HUES64 (cell line): ENCODE measurements around the gene C11orf97. TPM values are rescaled to one million over a fixed set of nuclear protein-coding genes. Genes with fewer than 3 reads are reported as not detected.

Experiments
- H3K27ac ChIP-seq: 2 replicates; pipeline ENCODE4 v1.7.0; 2013; ENCODE audit warnings: low read depth, low read length, inconsistent platforms
- H3K27me3 ChIP-seq: 2 replicates; pipeline ENCODE4 v1.6.1; 2013; ENCODE audit warnings: mild to moderate bottlenecking, low read length; ENCODE audit not compliant: insufficient read depth
- H3K36me3 ChIP-seq: 2 replicates; pipeline ENCODE4 v1.6.1; 2013; ENCODE audit warnings: mild to moderate bottlenecking, low read length; ENCODE audit not compliant: insufficient read depth
- H3K4me1 ChIP-seq: 2 replicates; pipeline ENCODE4 v1.6.1; 2013; ENCODE audit warnings: mild to moderate bottlenecking, low read length, moderate library complexity; ENCODE audit not compliant: insufficient read depth
- H3K4me3 ChIP-seq: 2 replicates; pipeline ENCODE4 v1.5.1; 2013; ENCODE audit warnings: mild to moderate bottlenecking, low read length, moderate library complexity
- H3K9ac ChIP-seq: 2 replicates; pipeline ENCODE4 v1.6.1; 2013; ENCODE audit warnings: mild to moderate bottlenecking, low read depth, low read length
- H3K9me3 ChIP-seq: 2 replicates; pipeline ENCODE4 v1.6.1; 2013; ENCODE audit warnings: low read depth, low read length; ENCODE audit not compliant: insufficient read depth
- WGBS: fragments of 150-250, 120-280 bp; methylation state at CpG from one replicate; pipeline ENCODE4 v1.1.7; 2013; ENCODE audit warnings: missing lambda C conversion rate; 5-methylcytosine and 5-hydroxymethylcytosine counted together
- polyA plus RNA-seq, 2 experiments: library from polyadenylated mRNA; stranded (reverse); fragments of 50-300 nt; gene quantifications; one replicate each; pipeline ENCODE4 v1.2.3, GENCODE V29; 2013

Gene C11orf97
- polyA plus RNA-seq (2013, experiment 1 of 2) = not detected
- polyA plus RNA-seq (2013, experiment 2 of 2) = not detected

- Histone ChIP-seq H3K27ac (no peak within 1 kb of the TSS), H3K9me3 (no peaks in the 10 kb centered on the region), H3K36me3 (no peaks in the 10 kb centered on the region), H3K9ac (no peak within 1 kb of the TSS), H3K27me3 (peaks cover 50% of the 10 kb centered on the region), H3K4me1 (peaks cover 4% of the 10 kb centered on the region; the same call in 1 of the 2 replicates), H3K4me3 (peak within 1 kb of the TSS; percentile 55)
- 17% methylated on average over 53 of the region's 53 CpGs for WGBS
Observed at GRCh38 chr11:94511932-94512781, at the start of gene C11orf97. C11orf97 (plus strand) TSS chr11:94512461; CDS start chr11:94512529, 68 bp downstream.

DNA sequence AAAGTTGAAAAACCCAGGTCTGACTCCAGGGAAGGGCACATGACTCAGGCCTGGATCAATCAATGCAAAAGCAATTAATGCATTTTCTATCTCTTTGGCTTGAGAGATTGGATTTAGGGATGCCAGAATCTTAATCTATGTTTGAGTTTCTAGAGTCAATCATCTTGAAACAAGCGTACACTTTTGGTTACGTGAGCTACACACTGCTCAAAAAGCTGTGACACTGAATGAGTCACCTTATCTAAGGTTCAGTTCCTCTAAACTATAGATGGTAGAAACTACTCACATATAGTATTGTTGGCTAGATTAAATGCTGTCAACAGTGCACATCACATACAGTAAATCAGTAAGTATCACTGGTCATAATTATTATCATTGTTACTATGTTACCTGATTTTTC is 42.8 kb upstream of the C11orf97 start:
- H3K27me3 ChIP-seq = no peaks in the 10 kb centered on the region
- 93% methylated on average over 2 of the region's 2 CpGs for WGBS
- peaks cover 65% of the 10 kb centered on the region for H3K36me3 ChIP-seq
- H3K4me1 ChIP-seq = peaks cover 18% of the 10 kb centered on the region
- H3K9me3 ChIP-seq = no peaks in the 10 kb centered on the region
- H3K4me3 ChIP-seq = no peak overlapping the region
- H3K9ac ChIP-seq = no peak overlapping the region
- no peak overlapping the region for H3K27ac ChIP-seq

DNA sequence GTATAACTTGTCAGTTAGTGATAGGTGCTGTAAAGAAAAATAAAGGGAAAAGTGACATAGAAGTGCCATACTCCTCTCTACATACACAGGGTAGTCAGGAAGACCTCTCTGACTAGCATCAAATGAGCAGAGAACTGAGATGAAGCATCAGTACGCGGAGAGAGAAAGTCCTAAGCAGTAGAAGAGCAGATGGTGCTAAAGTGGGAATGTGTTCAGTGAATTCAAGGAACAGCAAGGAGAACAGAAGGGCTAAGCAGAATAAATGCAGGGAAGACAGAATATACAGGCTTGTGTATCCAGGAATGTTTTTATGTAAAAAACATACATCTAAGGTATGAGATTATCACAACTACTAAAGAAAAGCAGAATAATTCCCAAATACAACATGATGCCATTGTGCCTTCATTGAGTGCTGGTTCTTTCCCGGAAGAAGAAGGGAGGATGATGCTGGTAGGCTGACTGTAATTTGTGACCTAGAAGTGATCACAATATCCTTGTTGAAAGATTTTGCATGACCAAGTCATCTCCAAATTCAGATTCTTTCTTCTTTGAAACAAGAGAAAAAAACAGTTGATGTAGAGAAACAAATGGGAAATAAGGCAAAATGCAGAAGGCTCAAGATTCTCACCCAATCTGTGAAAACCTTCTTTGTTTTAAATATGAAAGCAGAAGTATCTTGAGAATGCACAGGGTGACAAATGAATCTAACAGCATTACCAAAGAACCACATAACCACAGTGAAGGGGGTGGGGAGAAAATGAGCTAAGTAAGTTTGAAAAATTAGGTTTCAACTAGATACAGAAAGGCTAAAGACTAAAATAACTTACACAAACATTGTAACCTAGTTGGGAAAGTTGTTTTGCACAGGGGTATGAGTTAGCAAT is 39.1 kb upstream of the C11orf97 start:
- Histone ChIP-seq H3K4me1 (peaks cover 20% of the 10 kb centered on the region), H3K27me3 (no peaks in the 10 kb centered on the region), H3K36me3 (peaks cover 69% of the 10 kb centered on the region), H3K27ac (peak overlapping the region; percentile 59; the same call in 1 of the 2 replicates), H3K9me3 (no peaks in the 10 kb centered on the region), H3K9ac (no peak overlapping the region), H3K4me3 (no peak overlapping the region)
- WGBS = 97% methylated on average over 3 of the region's 3 CpGs

DNA sequence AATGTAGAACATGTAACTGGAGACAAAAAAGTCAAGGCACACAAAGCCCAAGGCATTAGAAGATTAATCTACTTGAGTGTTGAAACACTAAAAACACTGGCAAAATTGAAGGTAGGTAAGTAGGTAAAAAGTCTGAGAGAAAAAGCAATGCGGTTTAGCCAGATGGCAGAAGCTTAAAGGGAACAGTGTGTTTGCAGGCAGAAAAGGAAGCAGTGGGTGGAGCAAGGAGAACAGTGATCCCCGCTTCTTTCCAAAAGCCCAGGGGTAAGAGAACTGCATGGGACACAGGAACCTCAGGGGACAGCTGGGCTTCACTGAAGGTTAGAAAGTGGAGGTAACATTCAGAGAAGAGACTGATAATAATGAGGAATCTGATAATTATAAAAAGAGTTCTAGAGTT is 34.6 kb upstream of the C11orf97 start:
- Histone ChIP-seq H3K9me3 (no peaks in the 10 kb centered on the region), H3K27me3 (no peaks in the 10 kb centered on the region), H3K9ac (no peak overlapping the region), H3K27ac (no peak overlapping the region), H3K4me3 (no peak overlapping the region), H3K4me1 (peaks cover 20% of the 10 kb centered on the region), H3K36me3 (peaks cover 77% of the 10 kb centered on the region)
- WGBS = 92% methylated on average over 2 of the region's 2 CpGs

DNA sequence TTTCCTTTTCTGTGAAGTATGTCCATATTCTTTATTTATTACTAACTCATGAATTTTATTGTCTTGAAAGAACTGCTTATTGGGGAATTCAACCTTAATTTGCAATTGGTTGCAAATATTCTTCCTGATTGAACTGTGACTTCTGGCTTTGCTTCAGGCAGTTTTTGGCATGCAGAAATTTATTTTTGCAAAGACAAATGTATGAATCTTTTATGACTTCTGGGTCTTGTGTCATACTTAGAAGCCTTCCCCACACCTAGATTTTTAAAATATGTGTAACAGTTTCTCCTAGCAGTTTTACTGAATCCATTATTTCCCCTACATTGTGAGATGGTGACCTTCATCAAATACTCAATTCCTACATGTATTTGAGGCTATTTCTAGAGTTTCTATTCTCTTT is 30.9 kb upstream of the C11orf97 start:
- no peaks in the 10 kb centered on the region for H3K27me3 ChIP-seq
- peaks cover 93% of the 10 kb centered on the region for H3K36me3 ChIP-seq

DNA sequence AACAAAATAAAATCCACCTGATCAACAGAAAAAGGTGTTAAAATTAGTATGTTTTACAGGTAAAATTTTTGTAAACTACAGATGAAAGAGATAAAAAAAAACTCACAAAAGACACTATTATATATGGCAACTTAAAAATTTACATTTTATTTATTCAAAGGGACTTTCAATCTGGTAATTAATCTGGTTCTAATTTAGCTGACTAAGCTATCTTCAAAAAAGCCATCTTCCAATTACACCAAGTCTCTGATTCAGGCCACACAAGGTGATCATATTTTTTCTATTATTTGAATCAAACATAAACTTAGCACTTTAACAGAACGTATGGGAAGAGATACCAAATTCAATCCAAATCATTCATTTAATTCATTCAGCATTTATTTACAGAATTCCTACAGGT is 26.2 kb upstream of the C11orf97 start:
- 100% methylated on average over 1 of the region's 1 CpG for WGBS
- Histone ChIP-seq H3K4me3 (no peak overlapping the region), H3K4me1 (no peaks in the 10 kb centered on the region), H3K27ac (no peak overlapping the region), H3K9me3 (no peaks in the 10 kb centered on the region), H3K36me3 (peaks cover 97% of the 10 kb centered on the region), H3K9ac (no peak overlapping the region), H3K27me3 (no peaks in the 10 kb centered on the region)

More for the DNA sequence above, 30.9 kb upstream of the C11orf97 start:
- Histone ChIP-seq H3K4me1 (no peaks in the 10 kb centered on the region), H3K4me3 (no peak overlapping the region), H3K9ac (no peak overlapping the region), H3K9me3 (no peaks in the 10 kb centered on the region), H3K27ac (no peak overlapping the region)

DNA sequence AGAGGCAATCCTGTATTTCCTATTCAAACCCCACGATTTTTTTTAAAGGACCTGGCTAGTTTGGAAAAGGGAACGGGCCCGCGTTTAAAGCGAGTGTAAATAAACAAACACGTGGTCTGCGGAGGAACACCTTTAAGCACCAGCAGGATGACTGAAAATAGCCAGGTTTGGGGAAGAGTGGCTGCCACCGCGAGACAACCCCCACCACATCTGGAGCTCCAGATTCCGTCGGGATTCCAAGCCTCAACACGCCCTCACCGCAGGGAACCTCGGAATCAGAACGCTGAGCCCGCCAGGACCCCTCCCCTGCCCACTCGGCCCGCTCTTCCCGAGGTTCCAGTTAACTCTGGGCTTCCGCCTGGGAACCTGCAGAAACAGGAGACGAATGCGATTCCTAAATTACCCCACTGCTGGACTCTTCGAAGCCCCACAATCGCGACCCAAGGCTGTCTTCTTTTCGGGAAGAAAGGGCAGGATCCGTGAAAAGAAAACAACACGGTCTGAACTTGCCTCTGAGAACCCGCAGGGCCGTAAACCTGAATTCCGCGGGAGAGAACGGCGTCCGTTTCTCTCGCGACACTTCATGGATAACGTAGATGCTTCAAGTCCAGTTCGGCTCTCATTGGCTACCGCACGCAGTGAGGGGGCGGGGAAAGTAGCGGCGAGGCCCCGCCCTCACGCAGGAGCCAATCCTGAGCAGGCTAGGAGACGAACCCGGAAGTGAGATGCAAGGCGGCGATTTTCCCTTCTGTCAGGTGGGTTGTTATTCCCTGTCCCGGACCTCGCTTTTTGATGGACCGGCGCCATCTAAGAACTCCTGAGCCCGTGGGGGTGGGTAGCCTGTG is 18.8 kb upstream of the C11orf97 start, which contains the start of the genes ANKRD49 and MRE11:
ANKRD49 (plus strand) TSS at position 704 of the 845 bp plus-strand sequence. CDS start 2,710 bp downstream, outside the sequence.
MRE11 (minus strand) TSS at position 564 of the 845 bp plus-strand sequence. CDS start 1,043 bp downstream, outside the sequence.
- Histone ChIP-seq H3K27ac (peak within 1 kb of the TSS; percentile 99), H3K4me3 (peak within 1 kb of the TSS; percentile 82), H3K9ac (peak within 1 kb of the TSS; percentile 98), H3K9me3 (no peaks in the 10 kb centered on the region), H3K36me3 (peaks cover 47% of the 10 kb centered on the region), H3K4me1 (0 out of 2 replicates have a peak, but pooled peaks cover 11% of the 10 kb centered on the region), H3K27me3 (no peaks in the 10 kb centered on the region)
- WGBS = under 1% methylated on average over 55 of the region's 55 CpGs

DNA sequence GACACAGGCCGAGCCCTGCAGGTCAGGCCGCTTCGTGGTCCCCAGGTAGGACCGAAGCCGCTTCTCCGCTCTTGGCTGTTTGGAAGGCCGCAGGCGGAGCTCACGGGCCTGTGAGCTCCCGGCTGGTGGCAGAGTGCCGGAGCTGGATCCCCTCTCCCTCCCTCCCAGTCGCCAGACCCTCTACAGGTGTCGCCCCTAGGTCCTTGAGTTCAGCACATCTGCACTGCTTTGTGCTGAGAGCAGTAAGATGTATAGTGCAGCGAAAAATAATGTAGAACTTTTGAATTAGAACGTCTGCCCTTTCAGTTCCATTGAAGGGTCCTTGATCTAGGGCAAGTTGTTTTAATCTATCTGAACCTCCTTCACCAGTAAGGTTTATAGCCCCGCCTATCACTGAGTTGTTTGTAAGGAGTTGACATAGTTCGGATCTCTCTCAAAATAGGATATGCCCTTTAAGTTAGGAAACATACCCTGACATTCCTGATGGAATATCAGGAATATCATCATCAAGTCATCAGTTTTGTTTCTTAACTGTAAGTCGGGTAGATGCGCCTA is 18.1 kb upstream of the C11orf97 start:
- Histone ChIP-seq H3K9ac (peak overlapping the region; percentile 98), H3K4me1 (0 out of 2 replicates have a peak, but pooled peaks cover 11% of the 10 kb centered on the region), H3K9me3 (no peaks in the 10 kb centered on the region), H3K4me3 (peak overlapping the region; percentile 82), H3K36me3 (peaks cover 47% of the 10 kb centered on the region), H3K27me3 (no peaks in the 10 kb centered on the region), H3K27ac (peak overlapping the region; percentile 99; the same call in 1 of the 2 replicates)
- WGBS = 2% methylated on average over 16 of the region's 19 CpGs

- Histone ChIP-seq H3K4me1 (no peaks in the 10 kb centered on the region), H3K9ac (no peak overlapping the region), H3K4me3 (no peak overlapping the region), H3K27ac (no peak overlapping the region), H3K9me3 (no peaks in the 10 kb centered on the region), H3K36me3 (peaks cover 31% of the 10 kb centered on the region), H3K27me3 (no peaks in the 10 kb centered on the region)
- WGBS = 93% methylated on average over 2 of the region's 2 CpGs
Observed at GRCh38 chr11:94500181-94500580, 12.1 kb upstream of the C11orf97 start.

DNA sequence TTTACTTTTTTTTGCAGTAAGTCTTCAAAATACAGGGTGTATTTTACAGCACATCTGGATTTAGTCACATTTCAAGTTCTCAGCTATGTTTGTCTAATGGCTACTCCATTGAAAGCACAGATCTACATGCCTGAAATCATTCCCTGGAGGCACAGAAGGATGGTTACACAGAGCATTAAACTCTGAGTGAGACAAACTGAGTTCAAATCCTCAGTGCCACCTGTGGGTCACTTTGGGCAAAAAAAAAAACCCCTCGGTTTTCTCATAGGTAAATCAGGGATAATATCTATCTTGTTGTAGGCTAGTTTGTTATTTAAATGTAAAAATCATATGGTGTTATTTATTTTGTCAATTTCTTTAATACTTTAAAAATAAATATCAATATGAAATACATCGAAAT is 10.7 kb upstream of the C11orf97 start:
- Histone ChIP-seq H3K27me3 (no peaks in the 10 kb centered on the region), H3K9me3 (no peaks in the 10 kb centered on the region), H3K27ac (no peak overlapping the region), H3K9ac (no peak overlapping the region), H3K4me3 (no peak overlapping the region), H3K36me3 (peaks cover 31% of the 10 kb centered on the region), H3K4me1 (no peaks in the 10 kb centered on the region)
- 70% methylated on average over 1 of the region's 2 CpGs for WGBS
